ENCODE data around the gene DMRTC2. TPM values are rescaled to one million over a fixed set of nuclear protein-coding genes. Genes with fewer than 3 reads are reported as not detected.
A peak's percentile ranks its signal among the peaks of the same experiment; 100 is the strongest.

The DMRTC2 gene
- total RNA-seq, 1 donor: not detected

GRCh38 chr19:41887711-41888382 lies 43.0 kb downstream of the DMRTC2 start:
- DNase-seq (ENCODE audit: low read depth in 2 of 3, low spot score in 2 of 3): peak; percentile 53 to 75 (median 69)

- no peak for DNase-seq (ENCODE audit: low read depth in 2 of 3, low spot score in 2 of 3)
These were observed 44.1 kb downstream of the DMRTC2 start for GRCh38 chr19:41888926-41889325.

GRCh38 chr19:41889896-41890295 lies 45.1 kb downstream of the DMRTC2 start:
- DNase-seq (ENCODE audit: low read depth in 2 of 3, low spot score in 2 of 3): no peak

GRCh38 chr19:41890936-41891335 lies 46.1 kb downstream of the DMRTC2 start:
- DNase-seq (ENCODE audit: low read depth in 2 of 3, low spot score in 2 of 3): no peak

- no peak for DNase-seq (ENCODE audit: low read depth in 2 of 3, low spot score in 2 of 3)
These were observed 47.5 kb downstream of the DMRTC2 start for GRCh38 chr19:41892173-41892902.

GRCh38 chr19:41893899-41894298 lies 49.1 kb downstream of the DMRTC2 start:
- DNase-seq (ENCODE audit: low read depth in 2 of 3, low spot score in 2 of 3): no peak

- no peak for DNase-seq (ENCODE audit: low read depth in 2 of 3, low spot score in 2 of 3)
These were observed 49.5 kb downstream of the DMRTC2 start for GRCh38 chr19:41894350-41894749.

- DNase-seq (ENCODE audit: low read depth in 2 of 3, low spot score in 2 of 3): no peak
These were observed 51.1 kb downstream of the DMRTC2 start for GRCh38 chr19:41895745-41896580.

- no peak for DNase-seq (ENCODE audit: low read depth in 2 of 3, low spot score in 2 of 3)
These were observed 51.7 kb downstream of the DMRTC2 start for GRCh38 chr19:41896581-41896942.

GRCh38 chr19:41897181-41897580 lies 52.3 kb downstream of the DMRTC2 start:
- DNase-seq (ENCODE audit: low read depth in 2 of 3, low spot score in 2 of 3): no peak

- no peak for DNase-seq (ENCODE audit: low read depth in 2 of 3, low spot score in 2 of 3)
These were observed 53.0 kb downstream of the DMRTC2 start for GRCh38 chr19:41897820-41898219.

- DNase-seq (ENCODE audit: low read depth in 2 of 3, low spot score in 2 of 3): no peak
These were observed 53.4 kb downstream of the DMRTC2 start for GRCh38 chr19:41898235-41898634.

Small RNA genes within 50 kb of the gene (small RNA-seq; reads per million reads assigned to genes)
- not detected for gene MIR6797

Other genes with a start within 250 kb of the DMRTC2 start
- gene CEACAM4, start 218.0 kb upstream of the DMRTC2 start, total RNA-seq: 12.7 TPM
- not detected for gene CEACAM7, start 156.8 kb upstream of the DMRTC2 start, total RNA-seq
- gene CEACAM5, start 136.4 kb upstream of the DMRTC2 start, total RNA-seq: not detected
- gene CEACAM6, start 89.5 kb upstream of the DMRTC2 start, total RNA-seq: 0.27 TPM
- gene CEACAM3, start 48.5 kb upstream of the DMRTC2 start, total RNA-seq: 0.27 TPM
- gene LYPD4, start 359 bp upstream of the DMRTC2 start, total RNA-seq: not detected
- 3,007 TPM for gene RPS19, start 15.2 kb downstream of the DMRTC2 start, total RNA-seq
- gene CD79A, start 32.2 kb downstream of the DMRTC2 start, total RNA-seq: 17.2 TPM
- gene ARHGEF1, start 38.1 kb downstream of the DMRTC2 start, total RNA-seq: 74.6 TPM
- gene ERFL, start 83.4 kb downstream of the DMRTC2 start, total RNA-seq: under 0.01 TPM
- gene RABAC1, start 114.3 kb downstream of the DMRTC2 start, total RNA-seq: 172 TPM
- gene ATP1A3, start 149.2 kb downstream of the DMRTC2 start, total RNA-seq: 5.4 TPM
- 22.1 TPM for gene GRIK5, start 225.2 kb downstream of the DMRTC2 start, total RNA-seq
- 67.6 TPM for gene ZNF574, start 231.1 kb downstream of the DMRTC2 start, total RNA-seq

Data from hematopoietic multipotent progenitor cell (in vitro differentiated cells).